ENCODE data around the gene NFATC1.
"Not testable (repeated sequence)": the region's sequence is repeated elsewhere in the genome, so short reads cannot be mapped to it uniquely, and the experiment has no call there.

Gene NFATC1

GRCh38 chr18:79376661-79377060 is 19.1 kb upstream of the NFATC1 start:
- not testable (repeated sequence) for DNase-seq

- DNase-seq = no peak
Measured at GRCh38 chr18:79377187-79377891, 18.4 kb upstream of the NFATC1 start.

- peak; percentile 67 for DNase-seq
Measured at GRCh38 chr18:79378536-79379250, 17.0 kb upstream of the NFATC1 start.

GRCh38 chr18:79379251-79379905 is 16.4 kb upstream of the NFATC1 start:
- DNase-seq = no peak

- DNase-seq = no peak
Measured at GRCh38 chr18:79379931-79380815, 15.6 kb upstream of the NFATC1 start.

GRCh38 chr18:79380816-79381806 is 14.6 kb upstream of the NFATC1 start:
- peak; percentile 57 for DNase-seq

GRCh38 chr18:79381811-79382311 is 13.9 kb upstream of the NFATC1 start:
- no peak for DNase-seq

- no peak for DNase-seq
Measured at GRCh38 chr18:79382681-79383387, 12.9 kb upstream of the NFATC1 start.

- DNase-seq = no peak
Measured at GRCh38 chr18:79383388-79384056, 12.2 kb upstream of the NFATC1 start.

GRCh38 chr18:79384151-79384807 is 11.5 kb upstream of the NFATC1 start:
- no peak for DNase-seq

- no peak for DNase-seq
Measured at GRCh38 chr18:79384834-79385233, 10.9 kb upstream of the NFATC1 start.

GRCh38 chr18:79385326-79385707 is 10.4 kb upstream of the NFATC1 start:
- no peak for DNase-seq

- no peak for DNase-seq
Measured at GRCh38 chr18:79385708-79386341, 9.9 kb upstream of the NFATC1 start.

GRCh38 chr18:79386547-79386946 is 9.2 kb upstream of the NFATC1 start:
- DNase-seq = no peak

GRCh38 chr18:79387214-79387613 is 8.5 kb upstream of the NFATC1 start:
- DNase-seq = no peak

- DNase-seq = no peak
Measured at GRCh38 chr18:79387615-79388014, 8.1 kb upstream of the NFATC1 start.

GRCh38 chr18:79388043-79388442 is 7.7 kb upstream of the NFATC1 start:
- no peak for DNase-seq

GRCh38 chr18:79389689-79390088 is 6.0 kb upstream of the NFATC1 start:
- DNase-seq = no peak

GRCh38 chr18:79392226-79392625 is 3.5 kb upstream of the NFATC1 start:
- no peak for DNase-seq

Data from hematopoietic multipotent progenitor cell treated with erythropoietin and hydrocortisone succinate and interleukin-3 and kit ligand, for 8 days (in vitro differentiated cells).